ENCODE data around the gene TTLL1.

GRCh38 chr22:43008509-43008908 is 80.7 kb downstream of the TTLL1 start:
- TF ChIP-seq EZH2 (IDR thresholded peaks at IDR 0.05; ENCODE audit: borderline replicate concordance, low read depth, low read length, severe bottlenecking) (no peak), CTCF (IDR thresholded peaks at IDR 0.05; ENCODE audit: borderline replicate concordance, extremely low read depth, low read length, poor library complexity, severe bottlenecking) (no peak)
